CD4-positive, CD25-positive, alpha-beta regulatory T cell (primary cell): ENCODE data around the gene SLC38A10. TPM values are rescaled to one million over a fixed set of nuclear protein-coding genes. Genes with fewer than 3 reads are reported as not detected.

Experiments used
- ATAC-seq, 2 donors: fragments of 150-1000 bp; cut with Tn5 transposase; one replicate each; pipeline ENCODE4 v1.10.0; 2021; ENCODE audit warnings: low read depth in 2 of 2, moderate number of reproducible peaks in 2 of 2, moderate library complexity in 1 of 2
- DNase-seq, 3 donors: peaks; one replicate each; pipeline versions ENCODE4 v3.0.0 to v3.0.0-alpha.2; 2012 to 2022; ENCODE audit warnings: mixed read lengths in 1 of 3
- H3K27ac ChIP-seq: one replicate; pipeline ENCODE4 v1.7.0; 2013; ENCODE audit warnings: mild to moderate bottlenecking, low read length; ENCODE audit not compliant: insufficient read depth, poor library complexity, severe bottlenecking
- H3K27me3 ChIP-seq: one replicate; pipeline ENCODE4 v1.7.0; 2013; ENCODE audit warnings: low read length; ENCODE audit not compliant: control insufficient read depth, insufficient read depth
- H3K36me3 ChIP-seq: one replicate; pipeline ENCODE4 v1.7.0; 2013; ENCODE audit warnings: mild to moderate bottlenecking, low read length, moderate library complexity; ENCODE audit not compliant: control insufficient read depth, insufficient read depth
- H3K4me1 ChIP-seq: 2 replicates; pipeline ENCODE4 v1.7.0; 2013; ENCODE audit warnings: mild to moderate bottlenecking, low read length; ENCODE audit not compliant: insufficient read depth, control insufficient read depth, poor library complexity, severe bottlenecking
- H3K4me3 ChIP-seq: one replicate; pipeline ENCODE4 v1.7.0; 2013; ENCODE audit warnings: low read depth, mild to moderate bottlenecking, low read length, moderate library complexity
- H3K9me3 ChIP-seq, 2 experiments: 1 replicate in 1 of 2; 2 replicates in 1 of 2; pipeline ENCODE4 v1.7.0; 2013; ENCODE audit warnings: low read length in 2 of 2, mild to moderate bottlenecking in 1 of 2, moderate library complexity in 1 of 2; ENCODE audit not compliant: control insufficient read depth in 2 of 2
- H3K27ac Mint-ChIP-seq, 3 donors: one replicate each; pipeline ENCODE4 v1.8.0; 2020 to 2022; ENCODE audit warnings: mild to moderate bottlenecking in 3 of 3, mixed read lengths in 3 of 3, moderate library complexity in 2 of 3
- H3K27me3 Mint-ChIP-seq: one replicate; pipeline ENCODE4 v1.8.0; 2022; ENCODE audit warnings: mild to moderate bottlenecking, mixed read lengths
- H3K36me3 Mint-ChIP-seq: one replicate; pipeline ENCODE4 v1.8.0; 2020; ENCODE audit warnings: mixed read lengths
- H3K4me1 Mint-ChIP-seq, 4 donors: one replicate each; pipeline ENCODE4 v1.8.0; 2020 to 2022; ENCODE audit warnings: mixed read lengths in 4 of 4, mild to moderate bottlenecking in 1 of 4
- H3K4me3 Mint-ChIP-seq, 4 donors: one replicate each; pipeline ENCODE4 v1.8.0; 2020 to 2022; ENCODE audit warnings: mild to moderate bottlenecking in 4 of 4, mixed read lengths in 4 of 4, moderate library complexity in 3 of 4
- H3K9me3 Mint-ChIP-seq, 7 donors: one replicate each; pipeline ENCODE4 v1.8.0; 2020 to 2022; ENCODE audit warnings: mixed read lengths in 7 of 7, mild to moderate bottlenecking in 3 of 7, moderate library complexity in 2 of 7
- polyA plus RNA-seq, 4 donors: library from polyadenylated mRNA; unstranded; fragments of 300-500 nt; fragmentation: Illumina TruSeq; gene quantifications; one replicate each; pipeline ENCODE4 v1.2.3, GENCODE V29; 2021
- total RNA-seq: library from RNA; stranded (reverse); gene quantifications from one replicate; pipeline ENCODE4 v1.2.3, GENCODE V29; 2022

SLC38A10 gene
- total RNA-seq (66.3 TPM), polyA plus RNA-seq (10 to 100 TPM; 38.2 to 60.1 (median 48.6) TPM)

GRCh38 chr17:81295031-81295675, at the start of gene SLC38A10:
TSS of gene SLC38A10 (minus strand) at chr17:81295307. CDS start at chr17:81294921, 386 bp downstream.
- Histone ChIP-seq H3K36me3 (peaks cover 4% of the 10 kb centered on the region), H3K4me3 (peak within 1 kb of the TSS; percentile 93), H3K9me3 (no peaks in the 10 kb centered on the region), H3K27ac (peak within 1 kb of the TSS; percentile 92), H3K4me1 (peaks cover 41% of the 10 kb centered on the region), H3K27me3 (no peaks in the 10 kb centered on the region)
- peak within 1 kb of the TSS; percentile 96 to 100 (median 96) for H3K4me3 Mint-ChIP-seq
- no peaks in the 10 kb centered on the region for H3K27me3 Mint-ChIP-seq
- DNase-seq (peak; percentile 90 to 93 (median 90)), ATAC-seq (peak; percentile 89)
- H3K27ac Mint-ChIP-seq = peak within 1 kb of the TSS; percentile 97 to 99 (median 98)
- H3K36me3 Mint-ChIP-seq = peaks cover 2% of the 10 kb centered on the region
- peaks cover 10 to 55% (median 30%) of the 10 kb centered on the region in 4 donors for H3K4me1 Mint-ChIP-seq
- no peaks in the 10 kb centered on the region for H3K9me3 Mint-ChIP-seq

GRCh38 chr17:81342269-81343070, 47.4 kb upstream of the SLC38A10 start:
- Mint-ChIP-seq H3K4me1 (peaks cover 5 to 27% (median 7%) of the 10 kb centered on the region in 4 donors), H3K36me3 (no peaks in the 10 kb centered on the region), H3K27ac (no peak overlapping the region), H3K9me3 (peaks cover 0 to 3% (median 0%) of the 10 kb centered on the region in 7 donors), H3K4me3 (peak overlapping the region in 2 of 4 donors; percentile 32 to 50), H3K27me3 (peaks cover 62% of the 10 kb centered on the region)
- Histone ChIP-seq H3K4me1 (peaks cover 38% of the 10 kb centered on the region), H3K36me3 (no peaks in the 10 kb centered on the region), H3K27ac (no peak overlapping the region), H3K4me3 (no peak overlapping the region), H3K9me3 (no peaks in the 10 kb centered on the region), H3K27me3 (peaks cover 18% of the 10 kb centered on the region)
- ATAC-seq (no peak), DNase-seq (no peak)

- H3K4me3 Mint-ChIP-seq = no peak overlapping the region
- H3K36me3 Mint-ChIP-seq = no peaks in the 10 kb centered on the region
- H3K9me3 Mint-ChIP-seq = peaks cover 0 to 3% (median 0%) of the 10 kb centered on the region in 7 donors
- no peak overlapping the region for H3K27ac ChIP-seq
- H3K27ac Mint-ChIP-seq = no peak overlapping the region
- H3K4me1 Mint-ChIP-seq = peaks cover 5 to 27% (median 7%) of the 10 kb centered on the region in 4 donors
- ATAC-seq (no peak), DNase-seq (no peak)
- H3K4me3 ChIP-seq = no peak overlapping the region
- H3K27me3 ChIP-seq = peaks cover 18% of the 10 kb centered on the region
- H3K9me3 ChIP-seq = no peaks in the 10 kb centered on the region
- H3K4me1 ChIP-seq = peaks cover 38% of the 10 kb centered on the region
- H3K36me3 ChIP-seq = no peaks in the 10 kb centered on the region
- peaks cover 59% of the 10 kb centered on the region for H3K27me3 Mint-ChIP-seq
Measured at GRCh38 chr17:81341516-81342268, 46.6 kb upstream of the SLC38A10 start.

GRCh38 chr17:81340607-81341515, 45.8 kb upstream of the SLC38A10 start:
- Mint-ChIP-seq H3K4me3 (peak overlapping the region in 1 of 4 donors; percentile 81), H3K27ac (no peak overlapping the region), H3K36me3 (no peaks in the 10 kb centered on the region), H3K27me3 (peaks cover 59% of the 10 kb centered on the region), H3K4me1 (peaks cover 5 to 27% (median 7%) of the 10 kb centered on the region in 4 donors), H3K9me3 (peaks cover 0 to 3% (median 0%) of the 10 kb centered on the region in 7 donors)
- H3K27ac ChIP-seq = no peak overlapping the region
- no peaks in the 10 kb centered on the region for H3K9me3 ChIP-seq
- DNase-seq (no peak), ATAC-seq (no peak)
- H3K27me3 ChIP-seq = peaks cover 18% of the 10 kb centered on the region
- no peak overlapping the region for H3K4me3 ChIP-seq
- H3K4me1 ChIP-seq = peaks cover 33% of the 10 kb centered on the region
- no peaks in the 10 kb centered on the region for H3K36me3 ChIP-seq

GRCh38 chr17:81339534-81340296, 44.6 kb upstream of the SLC38A10 start:
- Histone ChIP-seq H3K27ac (no peak overlapping the region), H3K9me3 (no peaks in the 10 kb centered on the region), H3K27me3 (peaks cover 18% of the 10 kb centered on the region), H3K36me3 (no peaks in the 10 kb centered on the region), H3K4me1 (peaks cover 23% of the 10 kb centered on the region), H3K4me3 (no peak overlapping the region)
- peaks cover 53% of the 10 kb centered on the region for H3K27me3 Mint-ChIP-seq
- no peak overlapping the region for H3K27ac Mint-ChIP-seq
- H3K4me1 Mint-ChIP-seq = peaks cover 5 to 23% (median 7%) of the 10 kb centered on the region in 4 donors
- H3K9me3 Mint-ChIP-seq = peaks cover 0 to 3% (median 0%) of the 10 kb centered on the region in 7 donors
- no peak overlapping the region for H3K4me3 Mint-ChIP-seq
- ATAC-seq = no peak
- DNase-seq = no peak
- no peaks in the 10 kb centered on the region for H3K36me3 Mint-ChIP-seq

- Mint-ChIP-seq H3K9me3 (peaks cover 0 to 3% (median 0%) of the 10 kb centered on the region in 7 donors), H3K36me3 (no peaks in the 10 kb centered on the region), H3K4me3 (peak overlapping the region in 1 of 4 donors; percentile 68), H3K27ac (no peak overlapping the region), H3K4me1 (peaks cover 0 to 17% (median 1%) of the 10 kb centered on the region in 4 donors), H3K27me3 (peaks cover 48% of the 10 kb centered on the region)
- DNase-seq (no peak), ATAC-seq (no peak)
- no peaks in the 10 kb centered on the region for H3K9me3 ChIP-seq
- H3K4me1 ChIP-seq = peaks cover 17% of the 10 kb centered on the region
- no peak overlapping the region for H3K4me3 ChIP-seq
- H3K27me3 ChIP-seq = peaks cover 13% of the 10 kb centered on the region
- no peak overlapping the region for H3K27ac ChIP-seq
- H3K36me3 ChIP-seq = no peaks in the 10 kb centered on the region
Measured at GRCh38 chr17:81339191-81339533, 44.1 kb upstream of the SLC38A10 start.
